Measurements from ENCODE around the gene LGI2.

DNA sequence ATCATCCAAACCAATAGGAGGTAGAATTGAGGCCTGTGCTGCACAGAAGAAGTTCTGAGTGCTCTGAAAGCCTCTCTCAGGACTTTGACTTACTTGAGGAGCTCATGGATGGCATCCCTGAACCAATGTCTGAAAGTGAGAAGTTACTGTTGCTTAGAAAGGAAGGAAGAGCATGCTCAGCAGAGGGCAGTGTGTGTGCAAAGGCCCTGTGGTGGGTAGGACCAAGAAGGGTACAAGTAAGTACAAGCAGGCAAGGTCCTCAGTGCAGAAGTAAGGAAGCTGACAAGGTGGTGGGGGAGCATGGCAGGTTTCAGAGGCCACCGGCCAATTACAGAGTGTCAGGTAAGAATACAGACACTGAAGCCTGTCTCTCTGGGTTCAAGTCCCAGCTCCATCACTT is 31.4 kb upstream of the LGI2 start:
- TF ChIP-seq, protein P1, sequence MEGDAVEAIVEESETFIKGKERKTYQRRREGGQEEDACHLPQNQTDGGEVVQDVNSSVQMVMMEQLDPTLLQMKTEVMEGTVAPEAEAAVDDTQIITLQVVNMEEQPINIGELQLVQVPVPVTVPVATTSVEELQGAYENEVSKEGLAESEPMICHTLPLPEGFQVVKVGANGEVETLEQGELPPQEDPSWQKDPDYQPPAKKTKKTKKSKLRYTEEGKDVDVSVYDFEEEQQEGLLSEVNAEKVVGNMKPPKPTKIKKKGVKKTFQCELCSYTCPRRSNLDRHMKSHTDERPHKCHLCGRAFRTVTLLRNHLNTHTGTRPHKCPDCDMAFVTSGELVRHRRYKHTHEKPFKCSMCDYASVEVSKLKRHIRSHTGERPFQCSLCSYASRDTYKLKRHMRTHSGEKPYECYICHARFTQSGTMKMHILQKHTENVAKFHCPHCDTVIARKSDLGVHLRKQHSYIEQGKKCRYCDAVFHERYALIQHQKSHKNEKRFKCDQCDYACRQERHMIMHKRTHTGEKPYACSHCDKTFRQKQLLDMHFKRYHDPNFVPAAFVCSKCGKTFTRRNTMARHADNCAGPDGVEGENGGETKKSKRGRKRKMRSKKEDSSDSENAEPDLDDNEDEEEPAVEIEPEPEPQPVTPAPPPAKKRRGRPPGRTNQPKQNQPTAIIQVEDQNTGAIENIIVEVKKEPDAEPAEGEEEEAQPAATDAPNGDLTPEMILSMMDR (IDR thresholded peaks at IDR 0.05 in 2 of 3, conservative IDR thresholded peaks at IDR 0.05 in 1 of 3; ENCODE audit: insufficient read depth in 2 of 3, low read depth in 1 of 3, low read length in 3 of 3) = no peak
- TF ChIP-seq, protein P2, sequence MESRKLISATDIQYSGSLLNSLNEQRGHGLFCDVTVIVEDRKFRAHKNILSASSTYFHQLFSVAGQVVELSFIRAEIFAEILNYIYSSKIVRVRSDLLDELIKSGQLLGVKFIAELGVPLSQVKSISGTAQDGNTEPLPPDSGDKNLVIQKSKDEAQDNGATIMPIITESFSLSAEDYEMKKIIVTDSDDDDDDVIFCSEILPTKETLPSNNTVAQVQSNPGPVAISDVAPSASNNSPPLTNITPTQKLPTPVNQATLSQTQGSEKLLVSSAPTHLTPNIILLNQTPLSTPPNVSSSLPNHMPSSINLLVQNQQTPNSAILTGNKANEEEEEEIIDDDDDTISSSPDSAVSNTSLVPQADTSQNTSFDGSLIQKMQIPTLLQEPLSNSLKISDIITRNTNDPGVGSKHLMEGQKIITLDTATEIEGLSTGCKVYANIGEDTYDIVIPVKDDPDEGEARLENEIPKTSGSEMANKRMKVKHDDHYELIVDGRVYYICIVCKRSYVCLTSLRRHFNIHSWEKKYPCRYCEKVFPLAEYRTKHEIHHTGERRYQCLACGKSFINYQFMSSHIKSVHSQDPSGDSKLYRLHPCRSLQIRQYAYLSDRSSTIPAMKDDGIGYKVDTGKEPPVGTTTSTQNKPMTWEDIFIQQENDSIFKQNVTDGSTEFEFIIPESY (CRISPR knock-in tag; IDR thresholded peaks at IDR 0.05) = no peak
- no peak for TF ChIP-seq TEAD4 (IDR thresholded peaks at IDR 0.05; ENCODE audit: low read length)
- no peak for TF ChIP-seq TEAD4 (CRISPR knock-in tag; IDR thresholded peaks at IDR 0.05; ENCODE audit: borderline replicate concordance)
- TF ChIP-seq NELFE (IDR thresholded peaks at IDR 0.05; ENCODE audit: insufficient read depth, insufficient read length) = no peak
- TF ChIP-seq, protein P3, sequence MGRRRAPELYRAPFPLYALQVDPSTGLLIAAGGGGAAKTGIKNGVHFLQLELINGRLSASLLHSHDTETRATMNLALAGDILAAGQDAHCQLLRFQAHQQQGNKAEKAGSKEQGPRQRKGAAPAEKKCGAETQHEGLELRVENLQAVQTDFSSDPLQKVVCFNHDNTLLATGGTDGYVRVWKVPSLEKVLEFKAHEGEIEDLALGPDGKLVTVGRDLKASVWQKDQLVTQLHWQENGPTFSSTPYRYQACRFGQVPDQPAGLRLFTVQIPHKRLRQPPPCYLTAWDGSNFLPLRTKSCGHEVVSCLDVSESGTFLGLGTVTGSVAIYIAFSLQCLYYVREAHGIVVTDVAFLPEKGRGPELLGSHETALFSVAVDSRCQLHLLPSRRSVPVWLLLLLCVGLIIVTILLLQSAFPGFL (CRISPR knock-in tag; IDR thresholded peaks at IDR 0.05) = no peak
- no peak for TF ChIP-seq SPI1 (IDR thresholded peaks at IDR 0.05; ENCODE audit: borderline replicate concordance, low read depth, low read length)
- no peak for TF ChIP-seq NEUROD1 (IDR thresholded peaks at IDR 0.05; ENCODE audit: borderline replicate concordance, low read depth, low read length, partially characterized antibody)
- TF ChIP-seq NFE2L1 (tag; IDR thresholded peaks at IDR 0.05; ENCODE audit: borderline replicate concordance, low read depth) = no peak
- TF ChIP-seq, protein P4, sequence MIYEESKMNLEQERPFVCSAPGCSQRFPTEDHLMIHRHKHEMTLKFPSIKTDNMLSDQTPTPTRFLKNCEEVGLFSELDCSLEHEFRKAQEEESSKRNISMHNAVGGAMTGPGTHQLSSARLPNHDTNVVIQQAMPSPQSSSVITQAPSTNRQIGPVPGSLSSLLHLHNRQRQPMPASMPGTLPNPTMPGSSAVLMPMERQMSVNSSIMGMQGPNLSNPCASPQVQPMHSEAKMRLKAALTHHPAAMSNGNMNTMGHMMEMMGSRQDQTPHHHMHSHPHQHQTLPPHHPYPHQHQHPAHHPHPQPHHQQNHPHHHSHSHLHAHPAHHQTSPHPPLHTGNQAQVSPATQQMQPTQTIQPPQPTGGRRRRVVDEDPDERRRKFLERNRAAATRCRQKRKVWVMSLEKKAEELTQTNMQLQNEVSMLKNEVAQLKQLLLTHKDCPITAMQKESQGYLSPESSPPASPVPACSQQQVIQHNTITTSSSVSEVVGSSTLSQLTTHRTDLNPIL (CRISPR knock-in tag; IDR thresholded peaks at IDR 0.05) = no peak
- no peak for TF ChIP-seq PPARD (CRISPR knock-in tag; IDR thresholded peaks at IDR 0.05)
- TF ChIP-seq ZNF785 (CRISPR knock-in tag; IDR thresholded peaks at IDR 0.05) = no peak
